IPS-20b (cell line): ENCODE data around the gene VPS35.

ENCODE experiments used
- H3K27ac ChIP-seq: one replicate; pipeline ENCODE4 v1.5.1; 2013; ENCODE audit warnings: low read length
- H3K27me3 ChIP-seq: 2 replicates; pipeline ENCODE4 v1.6.1; 2013; ENCODE audit warnings: mild to moderate bottlenecking, low read length, inconsistent platforms; ENCODE audit not compliant: insufficient read depth
- H3K36me3 ChIP-seq: 2 replicates; pipeline ENCODE4 v1.6.1; 2013; ENCODE audit warnings: low read depth, mild to moderate bottlenecking, inconsistent platforms, low read length, moderate library complexity; ENCODE audit not compliant: insufficient read depth
- H3K4me1 ChIP-seq: 2 replicates; pipeline ENCODE4 v1.6.1; 2013; ENCODE audit warnings: mild to moderate bottlenecking, control low read depth, inconsistent platforms, low read length, moderate library complexity; ENCODE audit not compliant: insufficient read depth
- H3K4me3 ChIP-seq: 2 replicates; pipeline ENCODE4 v1.5.1; 2013; ENCODE audit warnings: mild to moderate bottlenecking, low read length, inconsistent platforms
- H3K9ac ChIP-seq: 2 replicates; pipeline ENCODE4 v1.6.1; 2013; ENCODE audit warnings: low read depth, mild to moderate bottlenecking, inconsistent platforms, low read length, moderate library complexity
- H3K9me3 ChIP-seq: 2 replicates; pipeline ENCODE4 v1.6.1; 2013; ENCODE audit warnings: mild to moderate bottlenecking, low read depth, low read length, inconsistent platforms; ENCODE audit not compliant: insufficient read depth

VPS35 gene

DNA sequence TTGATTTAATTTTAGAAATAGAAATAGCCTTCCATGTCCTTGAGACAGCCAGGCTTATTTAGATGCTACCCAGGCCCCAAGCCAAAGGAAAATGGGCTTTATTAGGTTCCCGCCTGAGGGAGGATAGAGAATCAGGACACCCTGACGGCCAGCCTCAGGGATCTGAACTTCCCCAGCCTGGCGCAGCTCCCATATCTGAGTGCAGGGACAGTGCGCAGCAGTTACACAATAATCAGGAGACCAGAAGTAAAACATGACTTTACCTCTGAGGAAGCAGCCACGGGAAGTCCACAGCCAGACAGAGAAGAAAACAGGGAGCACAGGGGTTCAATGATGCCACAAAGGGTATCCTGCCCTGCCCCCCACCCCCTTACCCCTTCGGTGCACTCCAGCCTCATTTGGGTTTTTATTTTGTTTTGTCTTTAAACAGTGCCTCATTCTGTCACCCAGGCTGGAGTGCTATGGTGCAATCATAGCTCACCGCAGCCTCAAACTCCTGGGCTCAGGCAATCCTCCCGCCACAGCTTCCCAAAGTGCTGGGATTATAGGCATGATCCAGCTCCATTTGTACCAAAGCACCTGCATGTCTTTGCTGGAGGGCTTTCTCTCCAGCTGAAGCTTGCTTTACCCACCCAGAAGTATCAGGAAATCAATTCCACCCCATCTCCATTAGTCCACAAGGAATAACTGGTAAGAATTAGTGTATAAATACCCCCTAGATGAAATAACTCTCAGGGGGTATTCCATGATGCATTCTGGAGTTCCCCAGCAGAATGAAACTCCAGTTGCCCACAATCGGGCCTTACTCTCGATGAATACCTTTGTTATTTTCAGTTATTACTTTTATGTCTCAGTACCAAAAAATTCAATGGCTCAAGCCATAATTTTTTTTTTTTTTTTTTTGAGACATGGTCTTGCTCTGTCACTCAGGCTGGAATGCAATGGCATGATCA lies 22.4 kb upstream of the VPS35 start:
- Histone ChIP-seq H3K27ac (no peak overlapping the region), H3K27me3 (no peaks in the 10 kb centered on the region), H3K9me3 (no peaks in the 10 kb centered on the region), H3K36me3 (no peaks in the 10 kb centered on the region), H3K9ac (no peak overlapping the region), H3K4me1 (no peaks in the 10 kb centered on the region), H3K4me3 (no peak overlapping the region)

DNA sequence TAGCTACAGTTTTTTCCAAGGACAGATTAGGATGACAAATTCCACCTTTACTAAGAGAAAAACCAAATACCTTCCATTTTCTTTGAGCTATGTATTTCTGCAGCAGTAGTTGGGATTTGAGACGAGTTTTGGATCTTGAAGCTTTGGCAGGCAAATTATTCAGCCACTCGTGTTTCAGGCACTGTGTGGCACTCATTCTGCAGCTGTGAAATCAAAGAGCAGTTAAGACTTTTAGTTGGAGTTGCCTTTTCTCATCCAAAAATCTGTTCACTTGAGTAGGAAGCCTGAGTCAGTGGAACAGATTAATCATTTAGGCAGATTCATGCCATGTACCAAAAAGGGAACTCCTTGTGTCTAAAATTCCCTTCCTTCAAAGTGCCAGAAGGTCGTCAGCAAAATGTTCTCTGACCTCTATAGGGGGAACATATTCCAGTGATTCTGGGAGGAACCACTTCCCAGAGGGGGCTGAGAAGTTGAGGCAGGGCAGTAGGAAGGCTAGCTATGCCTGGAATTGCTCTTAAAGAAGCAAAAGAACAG lies 20.6 kb upstream of the VPS35 start:
- H3K27me3 ChIP-seq: no peaks in the 10 kb centered on the region
- no peaks in the 10 kb centered on the region for H3K9me3 ChIP-seq
- H3K27ac ChIP-seq: no peak overlapping the region
- no peak overlapping the region for H3K4me3 ChIP-seq
- no peaks in the 10 kb centered on the region for H3K36me3 ChIP-seq
- no peak overlapping the region for H3K9ac ChIP-seq
- no peaks in the 10 kb centered on the region for H3K4me1 ChIP-seq

DNA sequence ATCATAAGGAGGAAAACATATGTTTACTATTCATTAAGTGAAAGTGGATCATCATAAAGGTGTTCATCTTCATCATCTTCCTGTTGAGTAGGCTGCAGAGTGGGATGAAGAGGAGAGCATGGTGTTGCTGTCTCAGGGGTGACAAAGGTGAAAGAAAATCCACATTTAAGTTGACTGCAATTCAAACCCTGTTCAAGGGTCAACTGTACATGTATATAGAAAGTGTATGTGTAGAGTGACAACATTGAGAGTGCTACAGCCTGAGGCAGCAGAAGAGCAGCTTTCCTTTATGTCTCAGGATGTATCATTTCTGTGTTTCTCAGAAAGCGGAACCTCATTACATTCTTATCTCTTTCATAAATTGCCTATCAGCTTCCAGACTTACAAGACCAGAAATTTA lies 17.7 kb upstream of the VPS35 start:
- H3K27ac ChIP-seq: no peak overlapping the region
- no peaks in the 10 kb centered on the region for H3K27me3 ChIP-seq
- H3K9ac ChIP-seq: no peak overlapping the region
- H3K9me3 ChIP-seq: no peaks in the 10 kb centered on the region
- no peaks in the 10 kb centered on the region for H3K4me1 ChIP-seq
- H3K4me3 ChIP-seq: no peak overlapping the region
- H3K36me3 ChIP-seq: 0 out of 2 replicates have a peak, but pooled peaks cover 6% of the 10 kb centered on the region

DNA sequence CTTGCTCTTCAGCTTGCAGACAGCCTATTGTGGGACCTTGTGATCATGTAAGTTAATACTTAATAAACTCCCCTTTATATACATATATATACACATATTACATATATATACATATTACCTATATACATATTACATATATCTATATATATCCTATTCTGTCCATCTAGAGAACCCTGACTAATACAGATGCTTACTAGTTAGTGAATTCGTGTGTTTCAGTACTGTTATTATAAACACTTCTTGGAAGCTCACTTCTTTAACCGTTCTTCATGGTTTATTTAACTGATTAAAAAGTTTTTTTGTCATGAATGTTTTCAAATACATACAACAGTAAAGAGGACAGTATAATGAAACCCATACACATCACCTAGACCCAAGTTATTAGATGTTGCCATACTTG lies 13.1 kb upstream of the VPS35 start:
- Histone ChIP-seq H3K27ac (no peak overlapping the region), H3K27me3 (no peaks in the 10 kb centered on the region), H3K4me1 (no peaks in the 10 kb centered on the region), H3K36me3 (peaks cover 32% of the 10 kb centered on the region), H3K9ac (no peak overlapping the region), H3K4me3 (no peak overlapping the region), H3K9me3 (no peaks in the 10 kb centered on the region)

DNA sequence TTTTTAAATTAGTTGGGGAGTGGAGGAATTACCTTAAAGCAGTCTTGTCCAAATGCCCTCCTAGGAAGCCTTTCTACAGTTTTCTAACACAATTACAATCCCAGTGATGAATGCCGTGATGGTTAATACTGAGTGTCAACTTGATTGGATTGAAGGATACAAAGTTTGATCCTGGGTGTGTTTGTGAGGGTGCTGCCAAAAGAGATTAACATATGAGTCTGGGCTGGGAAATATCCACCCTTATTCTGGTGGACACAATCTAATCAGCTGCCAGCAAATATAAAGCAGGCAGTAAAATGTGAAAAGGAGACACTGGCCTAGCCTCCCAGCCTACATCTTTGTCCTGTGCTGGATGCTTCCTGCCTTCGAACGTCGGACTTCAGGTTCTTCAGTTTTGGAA lies 12.6 kb upstream of the VPS35 start:
- Histone ChIP-seq H3K27me3 (no peaks in the 10 kb centered on the region), H3K27ac (no peak overlapping the region), H3K9me3 (no peaks in the 10 kb centered on the region), H3K4me1 (no peaks in the 10 kb centered on the region), H3K9ac (no peak overlapping the region), H3K4me3 (no peak overlapping the region), H3K36me3 (peaks cover 36% of the 10 kb centered on the region)

DNA sequence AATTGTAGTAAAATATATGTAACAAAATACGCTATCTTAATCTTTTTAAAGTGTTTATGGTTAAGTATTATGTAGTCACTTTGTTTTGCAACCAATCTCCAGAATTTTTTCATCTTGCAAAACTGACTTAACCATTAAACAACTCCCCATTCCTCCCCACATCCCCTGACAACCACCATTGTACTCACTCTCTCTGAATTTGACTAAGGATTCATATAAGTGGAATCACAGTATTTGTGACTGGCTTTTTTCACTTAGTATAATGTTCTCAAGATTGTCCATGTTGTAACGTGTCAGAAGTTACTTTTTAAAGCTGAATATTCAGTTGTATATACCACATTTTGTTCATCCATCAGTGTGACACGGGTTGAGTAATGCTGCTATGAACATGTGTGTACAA lies 11.1 kb upstream of the VPS35 start:
- peaks cover 52% of the 10 kb centered on the region for H3K36me3 ChIP-seq
- H3K4me3 ChIP-seq: no peak overlapping the region
- no peaks in the 10 kb centered on the region for H3K27me3 ChIP-seq
- no peak overlapping the region for H3K9ac ChIP-seq
- H3K9me3 ChIP-seq: no peaks in the 10 kb centered on the region
- H3K27ac ChIP-seq: no peak overlapping the region
- H3K4me1 ChIP-seq: no peaks in the 10 kb centered on the region

DNA sequence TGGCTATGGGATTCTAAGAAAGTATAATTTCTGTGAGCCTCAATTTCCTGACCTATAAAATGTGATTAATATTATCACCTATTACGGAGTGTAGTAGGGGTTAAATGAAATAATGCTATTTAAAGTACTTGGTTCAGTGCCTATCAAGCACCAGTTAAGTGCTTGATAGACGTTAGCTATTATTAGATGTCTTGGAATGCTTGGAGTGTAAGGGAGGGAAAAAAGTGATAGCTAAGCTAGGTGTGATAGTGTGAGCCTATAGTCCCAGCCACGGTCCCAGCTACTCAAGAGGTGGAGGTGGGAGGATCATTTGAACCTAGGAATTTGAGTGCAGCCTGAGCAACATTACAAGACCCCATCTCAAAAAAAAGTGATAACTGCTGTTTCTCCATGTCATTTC lies 8.0 kb upstream of the VPS35 start:
- Histone ChIP-seq H3K4me1 (no peaks in the 10 kb centered on the region), H3K36me3 (peaks cover 69% of the 10 kb centered on the region), H3K27ac (no peak overlapping the region), H3K4me3 (no peak overlapping the region), H3K9ac (no peak overlapping the region), H3K27me3 (no peaks in the 10 kb centered on the region), H3K9me3 (no peaks in the 10 kb centered on the region)

DNA sequence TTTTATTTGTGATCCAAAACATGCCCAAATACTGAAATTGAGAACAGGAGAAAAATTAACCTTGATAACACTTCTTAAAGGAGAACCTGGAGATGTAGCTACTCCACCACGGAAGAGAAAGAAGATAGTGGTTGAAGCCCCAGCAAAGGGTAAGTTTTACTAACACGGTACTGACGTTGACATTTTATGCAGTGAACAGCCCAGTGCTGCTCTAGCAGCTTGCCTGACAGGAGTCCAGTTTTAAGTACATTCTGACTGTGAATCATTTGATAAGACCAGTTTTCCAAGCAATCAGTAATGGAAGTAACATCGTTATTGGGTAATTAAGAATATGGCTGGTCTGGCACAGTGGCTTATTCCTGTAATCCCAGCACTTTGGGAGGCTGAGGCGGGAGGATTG lies 7.0 kb upstream of the VPS35 start:
- H3K36me3 ChIP-seq: peaks cover 79% of the 10 kb centered on the region
- H3K4me3 ChIP-seq: no peak overlapping the region
- peaks cover 3% of the 10 kb centered on the region; the same call in 1 of the 2 replicates for H3K4me1 ChIP-seq
- no peaks in the 10 kb centered on the region for H3K9me3 ChIP-seq
- H3K27ac ChIP-seq: no peak overlapping the region
- no peak overlapping the region for H3K9ac ChIP-seq
- H3K27me3 ChIP-seq: no peaks in the 10 kb centered on the region

DNA sequence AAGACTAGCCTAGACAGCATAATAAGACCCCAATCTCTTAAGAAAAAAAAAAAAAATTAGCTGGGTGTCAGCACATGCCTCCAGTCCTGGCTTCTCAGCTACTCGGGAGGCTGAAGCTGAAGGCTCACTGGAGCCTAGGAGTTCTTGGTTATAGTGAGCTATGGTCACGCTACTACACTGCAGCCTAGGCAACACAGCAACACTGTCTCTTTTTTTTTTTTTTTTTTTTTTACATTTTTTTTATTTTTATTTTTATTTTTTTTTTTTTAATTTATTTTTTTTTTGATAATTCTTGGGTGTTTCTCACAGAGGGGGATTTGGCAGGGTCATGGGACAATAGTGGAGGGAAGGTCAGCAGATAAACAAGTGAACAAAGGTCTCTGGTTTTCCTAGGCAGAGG lies 4.6 kb upstream of the VPS35 start:
- no peaks in the 10 kb centered on the region for H3K27me3 ChIP-seq
- H3K4me3 ChIP-seq: no peak overlapping the region
- H3K4me1 ChIP-seq: peaks cover 3% of the 10 kb centered on the region; the same call in 1 of the 2 replicates
- no peak overlapping the region for H3K27ac ChIP-seq
- H3K36me3 ChIP-seq: peaks cover 72% of the 10 kb centered on the region
- H3K9me3 ChIP-seq: no peaks in the 10 kb centered on the region
- no peak overlapping the region for H3K9ac ChIP-seq

DNA sequence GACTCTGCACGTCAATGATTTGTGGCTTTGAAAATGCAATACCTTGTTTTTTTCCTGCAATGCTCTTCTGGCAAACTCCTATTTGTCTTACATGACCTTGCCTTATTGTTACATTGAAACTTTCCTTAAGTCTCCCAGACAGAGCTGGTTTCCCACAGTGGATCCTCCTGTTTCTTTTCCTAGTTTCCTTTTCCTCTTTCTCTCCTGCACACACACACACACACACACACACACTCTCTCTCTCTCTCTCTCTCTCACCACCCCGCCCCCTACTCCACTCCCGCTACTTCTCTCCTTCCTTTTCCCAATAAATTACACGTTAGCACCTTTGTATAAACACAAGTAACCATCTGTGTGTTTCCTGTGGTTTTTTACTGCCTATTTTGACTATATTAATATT lies 2.7 kb upstream of the VPS35 start:
- Histone ChIP-seq H3K27ac (no peak overlapping the region), H3K4me1 (peaks cover 13% of the 10 kb centered on the region), H3K36me3 (peaks cover 53% of the 10 kb centered on the region), H3K4me3 (peak overlapping the region; percentile 94; the same call in 1 of the 2 replicates), H3K27me3 (no peaks in the 10 kb centered on the region), H3K9me3 (no peaks in the 10 kb centered on the region), H3K9ac (peak overlapping the region; percentile 96; the same call in 1 of the 2 replicates)

DNA sequence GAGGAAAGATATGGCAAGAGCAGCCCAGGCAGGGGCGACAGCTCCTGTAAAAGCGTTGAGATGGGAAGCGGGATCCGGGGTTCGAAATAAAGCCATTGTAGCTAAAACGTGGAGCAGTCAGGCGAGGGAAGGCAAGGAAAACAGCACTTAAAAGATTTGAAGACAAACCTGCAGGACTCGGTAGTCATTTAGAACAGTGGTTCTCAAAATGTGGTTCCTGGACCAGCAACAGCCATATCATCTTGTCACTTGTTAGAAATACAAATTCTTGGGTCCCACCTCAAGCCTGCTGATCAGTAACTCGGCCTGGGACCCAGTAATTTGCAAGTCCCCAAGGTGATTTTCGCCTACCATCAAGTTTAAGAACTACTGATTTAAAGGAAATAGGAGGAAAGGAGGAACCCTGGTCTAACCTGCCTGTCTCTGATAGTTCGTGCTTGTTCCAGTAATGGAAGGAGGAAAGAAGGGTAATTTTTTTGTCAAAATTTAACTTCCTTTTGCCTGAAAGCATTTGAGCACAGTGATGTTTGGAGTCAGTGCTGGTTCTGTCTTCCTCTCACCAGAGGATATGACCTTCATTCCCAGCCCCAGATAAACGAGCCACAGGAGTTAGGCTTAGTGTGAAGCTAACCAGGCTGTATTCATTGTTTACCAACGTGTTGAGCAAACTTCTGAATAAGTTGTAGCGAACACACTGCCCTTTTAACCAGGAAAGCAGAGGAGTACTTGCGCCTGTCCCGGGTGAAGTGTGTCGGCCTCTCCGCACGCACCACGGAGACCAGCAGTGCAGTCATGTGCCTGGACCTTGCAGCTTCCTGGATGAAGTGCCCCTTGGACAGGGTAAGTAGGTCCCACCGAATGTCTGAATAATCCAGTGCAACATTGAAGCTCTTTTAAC lies 1.6 kb upstream of the VPS35 start:
- Histone ChIP-seq H3K4me1 (peaks cover 13% of the 10 kb centered on the region), H3K9ac (peak overlapping the region; percentile 96), H3K4me3 (peak overlapping the region; percentile 94), H3K9me3 (no peaks in the 10 kb centered on the region), H3K27ac (peak overlapping the region; percentile 86), H3K36me3 (peaks cover 41% of the 10 kb centered on the region), H3K27me3 (no peaks in the 10 kb centered on the region)
